AG04449 (cell line): Measurements from ENCODE around the gene SMIM43.

Source experiments
- CTCF ChIA-PET: fragments of 350-600 bp; formaldehyde crosslinking; extraction: SDS; loops from one replicate; lab custom pipeline; 2021; ENCODE audit warnings: antibody characterized with exemption; lab: Yijun Ruan, JAX
- POLR2A ChIA-PET: fragments of 400-600, 350-600 bp; formaldehyde crosslinking; extraction: SDS; loops from one replicate; lab custom pipeline; 2020; ENCODE audit warnings: antibody characterized with exemption, inconsistent platforms; lab: Yijun Ruan, JAX
- DNase-seq: peaks from one replicate; pipeline ENCODE4 v3.0.0-alpha.2; 2010; ENCODE audit warnings: low read depth, low spot score
- H3K4me3 ChIP-seq: 2 replicates; pipeline ENCODE4 v1.5.1; 2011; ENCODE audit warnings: low read depth, mild to moderate bottlenecking, control low read depth, low read length
- CTCF ChIP-seq: IDR thresholded peaks from one replicate; pipeline ENCODE4 v1.5.1; 2011; ENCODE audit warnings: mild to moderate bottlenecking, moderate library complexity, low read length, control low read depth, inconsistent platforms; ENCODE audit not compliant: insufficient read depth; ENCODE audit errors: missing control alignments

Gene SMIM43

GRCh38 chr4:121800638-121800960 lies 35.6 kb upstream of the SMIM43 start:
- ChIA-PET POLR2A (interaction anchor here (1.0 to 1.2 kb wide), 2 partner anchors 11 to 23 kb away, joined by 3 to 6 read pairs; partner anchors contain the start of gene CCNA2), CTCF (no interaction called here)
- H3K4me3 ChIP-seq: peak overlapping the region; percentile 97
- no peak for DNase-seq
- TF ChIP-seq CTCF: no peak

- no peak overlapping the region for H3K4me3 ChIP-seq
- TF ChIP-seq CTCF: no peak
- DNase-seq: no peak
- CTCF ChIA-PET: interaction anchor here (1.5 kb wide), 1 partner anchor 23 kb away, joined by 3 read pairs; the partner anchor contains the start of gene CCNA2
- POLR2A ChIA-PET: no interaction called here
Measured at GRCh38 chr4:121799867-121800501, 35.0 kb upstream of the SMIM43 start.

GRCh38 chr4:121799208-121799823 lies 34.4 kb upstream of the SMIM43 start:
- ChIA-PET POLR2A (no interaction called here), CTCF (interaction anchor here (1.5 kb wide), 1 partner anchor 24 kb away, joined by 3 read pairs; the partner anchor contains the start of gene CCNA2)
- TF ChIP-seq CTCF: no peak

GRCh38 chr4:121796283-121796682 lies 31.3 kb upstream of the SMIM43 start:
- ChIA-PET POLR2A (no interaction called here), CTCF (interaction anchor here (0.8 kb wide), 2 partner anchors 12 to 99 kb away, joined by 3 read pairs; partner anchors contain the start of gene ANXA5)
- H3K4me3 ChIP-seq: no peak overlapping the region

More at GRCh38 chr4:121799208-121799823, 34.4 kb upstream of the SMIM43 start:
- H3K4me3 ChIP-seq: no peak overlapping the region
- DNase-seq: no peak

GRCh38 chr4:121794505-121795188 lies 29.7 kb upstream of the SMIM43 start:
- DNase-seq: no peak
- no peak for TF ChIP-seq CTCF
- CTCF ChIA-PET: interaction anchor here (0.9 kb wide), 1 partner anchor 99 kb away, joined by 3 read pairs; no protein-coding TSS in a partner anchor
- H3K4me3 ChIP-seq: no peak overlapping the region
- POLR2A ChIA-PET: no interaction called here

More at GRCh38 chr4:121796283-121796682, 31.3 kb upstream of the SMIM43 start:
- DNase-seq: no peak
- TF ChIP-seq CTCF: no peak

GRCh38 chr4:121792966-121793365 lies 28.0 kb upstream of the SMIM43 start:
- H3K4me3 ChIP-seq: no peak overlapping the region
- CTCF ChIA-PET: no interaction called here
- DNase-seq: no peak
- POLR2A ChIA-PET: no interaction called here
- no peak for TF ChIP-seq CTCF
